ENCODE results near the gene ABI2.
"Not testable (repeated sequence)": the region's sequence is repeated elsewhere in the genome, so short reads cannot be mapped to it uniquely, and the experiment has no call there.

Gene ABI2

DNA sequence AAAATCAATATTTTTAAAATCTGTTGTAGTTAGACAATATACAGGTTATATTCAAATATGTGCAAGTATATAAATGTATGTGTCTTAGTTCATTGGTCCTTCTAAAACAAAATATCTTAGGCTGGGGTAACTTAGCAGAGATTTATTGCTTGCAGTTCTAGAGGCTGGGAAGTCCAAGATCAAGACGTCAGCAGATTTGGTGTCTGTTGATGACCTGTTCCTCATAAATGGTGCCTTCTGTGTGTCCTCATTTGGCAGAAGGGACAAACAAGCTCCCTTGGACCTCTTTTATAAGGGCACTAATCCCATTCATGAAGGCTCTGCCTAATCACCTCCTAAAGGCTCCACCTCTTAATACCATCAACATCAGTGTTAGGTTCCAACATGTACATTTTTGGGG is 31.3 kb downstream of the ABI2 start:
- no peak for DNase-seq

DNA sequence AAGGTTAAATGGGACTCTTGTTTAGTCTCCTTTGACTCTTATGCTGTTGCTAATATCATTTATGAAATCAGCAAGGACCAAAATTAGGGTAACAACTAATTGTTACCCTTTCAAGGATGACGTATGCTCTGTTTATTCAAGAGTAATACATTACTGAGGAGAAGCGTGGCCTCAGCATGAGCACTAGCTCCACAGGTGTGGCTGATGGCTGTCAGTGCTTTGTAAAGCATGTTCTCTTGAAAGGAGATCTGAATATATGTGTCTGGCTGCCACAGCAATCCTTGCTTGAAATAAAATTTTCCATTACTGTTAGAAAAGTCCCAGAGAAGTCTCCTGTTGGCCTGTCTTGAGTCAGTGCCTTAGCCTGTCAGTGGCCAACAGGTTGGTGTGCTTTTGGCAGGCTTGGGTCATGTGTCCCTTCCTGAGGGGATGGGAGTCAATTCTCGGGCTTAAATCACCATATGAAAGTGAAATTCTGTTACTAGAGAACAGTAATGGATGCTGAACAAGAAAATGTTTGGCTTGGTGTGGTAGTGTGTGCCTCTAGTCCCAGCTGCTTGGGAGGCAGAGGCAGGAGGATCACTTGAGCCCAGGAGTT is 32.7 kb downstream of the ABI2 start:
- no peak for DNase-seq

DNA sequence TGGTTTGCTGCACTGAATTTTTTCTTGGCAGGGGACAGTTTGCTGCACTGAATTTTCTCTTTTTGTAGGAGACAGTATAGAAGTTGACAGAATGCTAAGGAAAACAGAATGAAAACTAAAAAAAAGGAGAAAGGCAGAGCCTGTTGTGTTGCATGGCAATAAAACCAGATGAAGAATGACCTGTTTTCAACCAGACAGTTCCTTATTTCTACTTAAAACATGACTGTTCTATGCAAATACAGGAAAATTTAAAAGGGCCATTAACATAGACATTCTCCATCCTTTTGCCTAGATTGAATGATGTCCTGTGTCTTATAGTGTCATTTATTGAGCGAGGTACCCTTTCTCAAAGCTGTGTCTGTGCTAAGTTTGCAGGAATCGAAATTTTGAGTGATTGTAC is 33.3 kb downstream of the ABI2 start:
- DNase-seq, result no peak

DNA sequence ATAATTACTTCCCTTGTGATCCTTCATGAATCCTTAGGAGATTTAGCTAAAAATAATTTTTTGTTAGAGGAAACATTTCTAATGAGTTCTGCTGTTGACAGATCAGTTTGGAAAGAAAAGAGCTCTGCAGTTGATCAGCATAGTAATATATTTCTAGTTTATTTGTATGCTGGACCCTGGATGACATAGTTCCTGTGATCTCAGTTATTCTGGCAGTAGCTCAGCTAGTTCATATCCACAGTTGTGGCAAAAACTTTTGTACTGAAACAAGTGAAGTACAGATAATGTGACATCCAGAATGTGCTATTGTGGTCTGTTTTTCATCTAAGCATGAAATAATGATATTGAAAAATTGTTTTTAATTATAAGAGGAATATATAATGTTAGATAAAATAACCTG is 33.7 kb downstream of the ABI2 start:
- no peak for DNase-seq

DNA sequence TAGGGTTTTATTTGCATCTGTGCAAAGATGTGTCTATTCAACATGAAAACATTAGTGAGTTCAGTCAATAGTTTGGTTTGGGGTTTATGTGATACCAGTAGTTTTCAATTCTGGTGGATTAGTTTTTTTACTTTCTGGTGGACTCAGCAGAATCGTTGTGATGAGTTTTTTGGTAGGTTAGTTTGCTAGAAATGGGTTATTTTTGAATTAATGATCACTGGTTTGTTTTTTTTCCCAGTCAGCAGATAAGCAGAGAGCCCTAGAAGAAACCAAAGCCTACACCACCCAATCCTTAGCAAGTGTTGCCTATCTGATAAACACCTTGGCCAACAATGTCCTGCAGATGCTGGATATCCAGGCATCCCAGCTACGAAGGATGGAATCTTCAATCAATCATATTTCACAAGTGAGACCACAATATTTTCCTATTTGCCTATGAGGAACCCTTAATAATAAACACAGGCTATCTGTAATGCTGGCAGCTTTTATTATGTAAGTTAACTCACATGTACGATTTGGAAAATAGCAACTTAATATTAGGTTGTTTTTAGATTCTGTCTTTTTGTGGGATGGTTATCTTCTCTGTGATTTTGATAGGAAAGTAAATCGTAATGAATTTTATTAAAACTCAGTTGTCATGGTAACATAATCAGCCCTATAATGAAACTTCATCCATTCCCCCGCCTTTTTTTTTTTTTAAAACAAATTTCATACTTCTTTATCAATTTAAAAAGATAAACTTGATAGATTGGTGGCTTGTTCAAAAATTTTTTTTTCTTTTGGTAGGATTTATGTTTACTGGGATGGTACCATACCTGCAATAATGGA is 38.7 kb downstream of the ABI2 start:
- DNase-seq, result no peak

DNA sequence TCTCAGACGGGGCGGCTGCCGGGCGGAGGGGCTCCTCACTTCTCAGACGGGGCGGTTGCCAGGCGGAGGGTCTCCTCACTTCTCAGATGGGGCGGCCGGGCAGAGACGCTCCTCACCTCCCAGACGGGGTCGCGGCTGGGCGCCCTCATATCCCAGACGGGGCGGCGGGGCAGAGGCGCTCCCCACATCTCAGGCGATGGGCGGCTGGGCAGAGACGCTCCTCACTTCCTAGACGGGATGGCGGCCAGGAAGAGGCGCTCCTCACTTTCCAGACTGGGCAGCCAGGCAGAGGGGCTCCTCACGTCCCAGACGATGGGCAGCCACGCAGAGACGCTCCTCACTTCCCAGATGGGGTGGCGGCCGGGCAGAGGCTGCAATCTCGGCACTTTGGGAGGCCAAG is 44.5 kb downstream of the ABI2 start:
- DNase-seq, result not testable (repeated sequence)

DNA sequence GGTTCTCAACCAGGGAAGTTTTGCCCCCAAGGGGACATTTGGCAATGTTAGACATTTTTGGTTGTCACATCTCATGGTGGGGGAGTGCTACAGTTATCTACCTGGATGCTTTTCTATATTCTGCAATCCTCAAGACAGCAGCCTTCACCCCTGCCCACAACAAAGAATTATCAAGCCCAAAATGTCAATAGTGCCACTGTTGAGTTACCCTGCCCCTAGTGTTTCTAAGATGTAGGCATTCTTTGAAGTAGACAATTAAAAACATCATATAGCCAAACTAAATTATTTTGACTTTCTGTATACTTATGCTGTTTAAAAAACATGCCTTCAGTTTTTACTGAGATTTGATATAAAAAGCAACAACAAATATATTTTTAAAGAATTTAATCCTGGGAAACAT is 48.0 kb downstream of the ABI2 start:
- no peak for DNase-seq

DNA sequence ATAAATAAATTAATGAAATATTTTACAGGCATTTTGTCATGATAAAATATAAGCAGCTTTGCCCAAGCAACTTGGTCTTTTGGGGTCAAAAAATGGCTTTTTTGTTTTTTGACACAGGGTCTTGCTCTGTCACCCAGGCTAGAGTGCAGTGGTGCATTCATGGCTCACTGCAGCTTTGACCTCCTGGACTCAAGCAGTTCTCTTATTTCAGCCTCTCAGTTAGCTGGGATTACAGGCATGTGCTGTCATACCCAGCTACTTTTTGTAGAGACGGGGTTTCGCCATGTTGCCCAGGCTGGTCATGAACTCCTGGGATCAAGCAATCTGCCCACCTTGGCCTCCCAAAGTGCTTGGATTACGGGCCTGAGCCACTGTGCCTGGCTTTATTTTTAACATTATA is 51.0 kb downstream of the ABI2 start:
- DNase-seq, result no peak

DNA sequence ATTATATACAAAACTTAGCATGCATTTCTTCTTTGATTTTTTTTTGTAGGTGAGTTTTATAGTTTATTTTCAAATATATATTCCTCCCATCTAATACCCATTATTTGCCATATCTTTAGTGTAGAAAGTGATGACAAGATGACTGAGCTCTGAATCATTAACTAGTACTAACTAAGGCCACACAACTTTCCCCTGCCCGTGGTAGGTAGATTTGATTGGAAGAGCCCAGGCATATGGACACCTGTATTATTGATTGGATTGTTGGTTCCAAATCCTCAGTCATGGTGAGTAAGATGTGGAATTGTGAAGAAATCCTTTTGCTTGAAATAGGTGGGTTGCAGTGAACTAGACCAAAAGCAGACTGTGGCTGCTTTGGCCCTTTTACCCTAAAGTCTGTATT is 54.8 kb downstream of the ABI2 start:
- no peak for DNase-seq

DNA sequence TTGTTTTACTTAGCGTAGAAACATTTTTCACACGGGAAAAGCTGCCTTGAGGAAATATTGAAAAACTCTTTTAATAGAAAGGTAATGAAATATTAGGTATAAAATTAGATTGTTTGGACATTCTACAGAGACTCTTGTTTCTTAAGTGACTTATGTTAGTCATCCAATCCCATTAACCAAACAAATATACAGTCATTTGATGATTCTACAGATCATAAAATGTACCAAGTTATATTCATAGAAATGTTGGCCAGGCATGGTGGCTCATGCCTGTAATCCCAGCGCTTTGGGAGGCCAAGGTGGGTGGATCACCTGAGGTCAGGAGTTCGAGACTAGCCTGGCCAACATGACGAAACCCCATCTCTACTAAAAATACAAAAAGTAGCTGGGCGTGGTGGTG is 60.0 kb downstream of the ABI2 start:
- not testable (repeated sequence) for DNase-seq

DNA sequence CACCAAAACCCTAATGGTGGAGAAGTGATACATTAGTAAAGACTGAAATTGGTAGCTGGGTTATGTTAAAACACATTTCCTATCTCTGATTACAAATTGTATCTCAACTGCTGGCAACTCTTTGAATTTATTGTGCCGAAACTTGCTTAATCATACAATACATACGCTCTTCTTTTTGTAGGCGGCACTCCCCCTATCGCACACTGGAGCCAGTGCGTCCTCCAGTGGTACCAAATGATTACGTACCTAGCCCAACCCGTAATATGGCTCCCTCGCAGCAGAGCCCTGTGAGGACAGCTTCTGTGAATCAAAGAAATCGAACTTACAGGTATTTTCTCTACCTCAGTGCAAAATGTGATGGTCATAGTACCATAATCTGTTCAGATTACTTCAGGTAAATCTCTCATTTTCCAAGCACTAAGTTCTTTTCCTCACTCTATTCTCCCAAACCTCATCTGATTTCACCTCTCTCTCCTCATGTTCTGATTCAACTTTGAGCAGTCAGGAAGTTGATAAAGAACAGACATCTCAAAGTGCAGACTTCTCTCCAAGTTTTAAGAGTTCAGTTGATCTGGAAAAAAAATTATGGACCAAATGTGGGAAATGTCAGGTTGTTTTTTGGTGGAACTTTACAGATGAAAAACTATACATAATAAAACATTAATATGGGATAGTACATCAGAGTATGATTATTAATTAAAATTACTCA is 66.5 kb downstream of the ABI2 start:
- no peak for DNase-seq

DNA sequence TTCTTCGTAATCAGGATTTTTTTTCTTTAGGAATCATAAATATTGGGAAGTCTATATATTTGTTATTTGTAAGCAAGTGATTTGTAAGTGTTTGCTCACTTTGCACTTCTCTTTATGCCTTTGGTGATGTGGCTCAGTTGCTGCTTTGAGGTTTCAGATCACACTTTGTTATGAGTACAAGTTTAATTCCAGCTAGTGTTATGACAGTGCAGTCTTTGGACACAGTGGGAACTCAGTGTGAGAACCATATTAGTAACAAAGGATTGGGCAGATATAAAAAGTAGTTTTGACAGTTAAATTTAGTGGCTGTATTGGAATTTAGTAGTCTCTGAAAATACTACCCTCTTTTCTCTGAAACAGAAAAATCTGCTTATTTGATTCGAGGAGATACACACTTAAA is 67.7 kb downstream of the ABI2 start:
- no peak for DNase-seq

DNA sequence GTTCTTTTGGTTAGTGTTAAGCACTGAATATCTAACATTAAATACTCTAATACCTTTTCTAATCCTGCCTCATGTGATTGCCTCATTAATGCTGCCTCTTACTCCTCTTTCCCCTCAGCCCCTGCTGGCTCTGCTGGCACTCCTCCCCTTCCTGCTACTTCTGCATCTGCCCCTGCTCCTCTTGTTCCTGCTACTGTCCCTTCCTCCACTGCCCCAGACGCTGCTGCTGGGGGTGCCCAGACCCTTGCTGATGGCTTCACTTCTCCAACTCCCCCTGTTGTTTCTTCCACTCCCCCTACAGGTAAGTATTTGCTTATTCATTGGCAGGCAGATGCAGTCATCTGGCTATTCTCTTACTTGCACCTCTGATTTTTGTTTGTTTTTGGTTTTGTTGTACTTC is 68.5 kb downstream of the ABI2 start:
- no peak for DNase-seq

DNA sequence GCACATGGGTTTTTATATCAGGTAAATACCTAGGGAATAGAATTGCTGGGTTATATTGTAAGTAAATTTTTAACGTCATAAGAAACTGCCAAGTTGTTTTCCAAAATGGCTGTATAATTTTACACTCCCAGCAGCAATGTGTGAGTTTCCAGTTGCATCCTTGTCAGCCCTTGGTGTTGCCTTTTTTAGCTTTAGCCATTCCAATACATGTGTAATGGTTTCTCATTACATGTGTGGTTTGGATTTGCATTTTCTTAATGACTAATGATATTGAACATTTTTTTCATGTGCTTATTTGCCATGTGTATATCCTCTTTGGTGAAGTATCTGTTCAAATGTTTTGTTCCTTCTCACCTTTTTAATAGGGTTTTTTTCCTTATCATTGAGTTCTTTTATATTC is 70.8 kb downstream of the ABI2 start:
- DNase-seq, result no peak

DNA sequence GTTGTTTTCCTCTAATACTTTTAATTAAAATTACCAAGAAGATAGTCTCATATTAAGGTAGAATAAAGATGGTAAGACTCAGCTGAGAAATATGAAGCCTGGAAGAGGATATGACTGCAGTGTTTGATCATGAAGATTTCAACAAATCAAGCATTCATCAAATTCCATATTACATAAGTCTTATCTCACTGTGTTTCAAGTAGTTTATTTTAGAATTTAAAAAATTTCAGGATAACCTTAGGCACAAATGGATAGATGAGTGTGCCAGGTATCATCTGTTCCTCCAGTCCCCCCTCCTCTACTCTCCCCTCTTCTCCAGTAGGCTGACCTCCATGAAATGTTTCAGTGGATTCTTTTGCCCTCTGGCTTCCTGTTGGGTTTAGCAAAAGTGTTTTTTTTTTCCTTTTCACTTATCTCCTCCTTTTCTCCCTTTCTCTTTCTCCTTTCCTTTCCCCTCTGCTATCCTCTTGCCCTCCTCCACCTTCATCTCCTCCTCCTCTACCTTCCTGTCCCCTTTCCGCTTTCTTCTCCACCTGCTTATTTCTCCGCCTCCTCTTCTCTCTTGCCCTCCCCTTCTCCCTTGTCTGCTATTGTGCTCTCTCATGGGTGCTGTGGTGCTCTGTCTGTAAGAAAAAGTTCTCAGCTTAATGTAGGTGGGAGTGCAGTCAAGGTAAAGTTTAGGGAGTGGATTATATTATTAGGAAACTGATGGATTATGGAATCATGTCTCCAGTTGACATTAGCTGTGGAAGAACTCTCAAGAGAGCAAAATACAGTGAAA is 72.8 kb downstream of the ABI2 start:
- DNase-seq, result no peak

DNA sequence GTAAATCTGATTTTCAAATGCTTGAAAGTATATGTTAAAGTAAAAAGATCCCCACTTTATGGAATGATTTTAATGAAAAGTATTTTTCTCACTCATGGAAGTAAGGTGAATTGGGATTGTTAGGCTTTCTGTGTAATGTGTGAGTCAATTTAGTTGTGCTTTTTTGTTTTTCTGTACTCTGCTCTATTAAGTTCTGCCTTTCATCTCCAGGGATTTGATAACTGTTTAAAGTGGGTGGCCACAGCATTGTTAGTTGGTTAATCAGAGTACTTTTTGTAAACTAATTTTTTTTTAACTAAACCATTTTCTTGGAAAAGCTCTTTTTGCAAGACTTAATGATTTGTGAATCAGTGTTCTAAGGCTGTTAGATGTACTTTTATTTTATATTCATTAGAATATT is 76.8 kb downstream of the ABI2 start:
- no peak for DNase-seq

DNA sequence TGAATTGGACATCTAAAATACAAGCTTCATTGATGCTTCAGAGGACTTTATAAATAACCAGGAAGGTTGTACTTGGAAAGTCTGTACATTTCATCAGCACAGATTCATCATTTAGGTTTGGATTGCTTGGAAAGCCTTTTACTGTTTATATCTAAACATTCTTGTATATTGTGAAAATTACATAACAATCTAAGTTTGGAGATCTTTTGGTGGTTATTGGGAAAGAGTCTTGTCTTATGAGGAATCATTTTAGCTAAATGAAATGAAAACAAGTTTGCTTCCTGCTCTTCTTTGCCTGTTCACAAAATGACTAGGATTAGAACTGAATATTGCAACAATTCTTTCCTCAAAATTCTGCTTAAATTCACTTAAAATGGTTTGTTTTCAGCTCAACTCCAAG is 79.3 kb downstream of the ABI2 start:
- no peak for DNase-seq

DNA sequence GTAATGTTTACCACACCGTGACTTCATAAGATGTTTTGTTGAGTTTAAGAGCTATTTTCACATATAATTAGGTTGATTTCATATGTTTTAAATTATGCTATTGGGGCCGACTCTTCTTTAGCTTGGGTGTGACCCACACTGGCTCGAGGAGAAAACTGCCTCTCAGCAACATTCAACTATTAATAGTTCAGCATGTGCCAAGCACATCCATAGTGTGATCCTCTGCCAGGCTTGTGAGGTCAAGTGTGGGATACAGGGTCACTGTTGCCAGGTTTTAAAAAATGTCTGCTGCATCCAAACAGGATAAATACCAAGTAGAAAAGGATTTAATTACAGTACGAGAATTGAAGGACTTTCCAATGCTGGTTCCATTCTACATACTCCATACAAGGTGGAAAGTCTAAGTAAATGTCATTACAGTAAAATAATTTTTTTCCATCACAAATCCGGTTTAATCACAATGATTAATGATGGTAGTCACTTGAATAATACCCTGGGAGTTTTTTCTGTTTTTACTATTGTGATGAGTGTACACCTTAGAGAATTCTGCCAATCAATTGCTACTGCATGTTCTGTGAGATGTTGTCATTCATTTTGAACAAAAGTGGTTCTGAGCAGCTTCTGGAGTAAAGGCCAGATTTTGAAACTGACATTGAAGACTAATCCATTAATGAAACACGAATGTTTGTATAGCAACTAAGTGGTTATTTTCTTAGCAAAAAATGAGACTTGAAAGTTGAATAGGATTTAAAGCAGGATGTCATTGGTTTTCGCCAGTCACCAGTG is 84.5 kb downstream of the ABI2 start:
- no peak for DNase-seq

DNA sequence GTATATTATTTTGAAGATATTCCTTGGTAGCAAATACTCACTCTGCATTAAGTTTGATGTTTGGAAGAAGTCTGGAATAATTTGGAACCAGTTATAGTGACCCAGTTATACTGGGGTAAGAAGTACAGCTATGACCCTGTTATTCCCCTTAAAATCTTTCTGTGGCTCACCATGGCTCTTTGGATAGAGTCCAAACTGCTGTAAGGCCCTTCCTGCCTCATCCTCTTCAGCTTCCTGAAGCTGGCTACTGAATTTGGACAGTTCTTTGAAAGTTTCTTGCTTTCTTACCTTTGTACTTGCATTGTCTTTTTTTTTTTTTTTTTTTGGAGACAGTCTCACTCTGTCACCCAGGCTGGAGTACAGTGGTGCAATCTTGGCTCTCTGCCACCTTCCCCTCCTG is 85.6 kb downstream of the ABI2 start:
- no peak for DNase-seq

DNA sequence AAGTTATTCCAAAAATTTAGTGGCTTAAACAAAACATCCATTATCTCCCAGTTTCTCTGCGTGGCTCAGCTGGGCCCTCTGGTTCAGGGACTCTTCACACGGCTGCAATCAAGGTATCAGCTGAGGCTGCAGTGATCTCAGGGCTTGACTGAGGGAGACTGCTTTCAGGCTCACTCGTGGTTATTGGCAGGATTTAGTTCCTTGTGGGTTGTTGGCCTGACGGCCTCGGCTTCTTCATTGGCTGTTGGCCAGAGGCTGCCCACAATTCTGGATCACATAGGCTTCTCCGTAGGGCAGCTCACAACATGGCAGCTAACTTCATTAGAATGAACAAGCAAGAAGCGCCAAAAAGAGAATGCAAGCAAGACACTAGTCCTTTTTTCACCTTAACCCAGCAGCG is 90.1 kb downstream of the ABI2 start:
- no peak for DNase-seq

DNA sequence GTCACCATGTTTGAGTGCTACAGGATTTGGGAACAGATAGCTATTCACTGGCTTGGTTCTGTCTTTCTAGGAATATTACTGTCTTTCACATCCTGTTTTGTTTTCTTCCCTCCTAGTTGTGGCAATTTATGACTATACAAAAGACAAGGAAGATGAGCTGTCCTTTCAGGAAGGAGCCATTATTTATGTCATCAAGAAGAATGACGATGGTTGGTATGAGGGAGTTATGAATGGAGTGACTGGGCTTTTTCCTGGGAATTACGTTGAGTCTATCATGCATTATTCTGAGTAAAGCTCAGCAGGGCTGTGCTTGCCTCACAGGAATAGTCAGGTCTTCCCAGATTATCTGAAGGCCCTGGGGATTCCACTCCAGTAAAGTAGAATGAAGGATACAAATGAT is 98.9 kb downstream of the ABI2 start:
- DNase-seq, result no peak

DNA sequence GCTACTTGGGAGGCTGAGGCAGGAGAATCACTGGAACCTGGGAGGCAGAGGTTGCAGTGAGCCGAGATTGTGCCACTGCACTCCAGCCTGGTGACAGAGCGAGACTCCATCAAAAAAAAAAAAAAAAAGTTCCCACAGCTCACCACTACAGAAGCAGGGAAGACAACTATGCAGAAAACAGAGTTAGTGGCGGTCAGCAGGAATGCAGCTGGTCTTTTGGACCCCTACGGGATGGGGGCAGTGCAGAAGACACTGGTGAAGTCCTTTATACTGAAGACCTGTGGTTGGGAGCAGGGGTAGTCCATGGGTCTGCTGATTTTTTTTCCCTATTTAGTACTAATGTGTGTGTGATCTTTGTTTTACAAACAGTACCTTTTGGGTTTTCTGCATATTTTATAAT is 101.4 kb downstream of the ABI2 start:
- DNase-seq, result not testable (repeated sequence)

Measured in DMS153 (cell line).